Measurements from ENCODE around the gene KLHL2.
"Not testable (repeated sequence)": the region's sequence is repeated elsewhere in the genome, so short reads cannot be mapped to it uniquely, and the experiment has no call there.

Gene KLHL2

DNA sequence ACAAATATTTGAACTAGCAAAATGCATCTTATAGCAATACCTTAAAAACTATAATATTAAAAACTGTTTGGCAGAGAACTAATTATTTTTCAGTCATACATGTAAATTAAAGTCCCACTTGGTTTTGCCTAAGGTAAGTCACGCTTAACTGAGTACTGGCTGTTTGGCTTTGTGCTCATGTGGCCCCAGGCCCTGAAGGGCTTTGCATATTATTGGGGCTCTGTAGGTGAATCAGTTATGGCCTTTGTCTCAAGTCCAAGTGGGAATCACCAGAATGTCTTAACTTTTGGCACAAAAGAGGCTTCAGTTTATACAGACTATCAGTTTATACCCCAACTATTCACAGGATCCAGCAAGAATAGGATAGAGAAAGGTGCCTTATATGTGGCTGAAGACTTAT lies 29.5 kb downstream of the KLHL2 start:
- DNase-seq: not testable (repeated sequence)

- not testable (repeated sequence) for DNase-seq
Observed at GRCh38 chr4:165238041-165238640, 30.8 kb downstream of the KLHL2 start.

- not testable (repeated sequence) for DNase-seq
Observed at GRCh38 chr4:165240761-165241160, 33.4 kb downstream of the KLHL2 start.

DNA sequence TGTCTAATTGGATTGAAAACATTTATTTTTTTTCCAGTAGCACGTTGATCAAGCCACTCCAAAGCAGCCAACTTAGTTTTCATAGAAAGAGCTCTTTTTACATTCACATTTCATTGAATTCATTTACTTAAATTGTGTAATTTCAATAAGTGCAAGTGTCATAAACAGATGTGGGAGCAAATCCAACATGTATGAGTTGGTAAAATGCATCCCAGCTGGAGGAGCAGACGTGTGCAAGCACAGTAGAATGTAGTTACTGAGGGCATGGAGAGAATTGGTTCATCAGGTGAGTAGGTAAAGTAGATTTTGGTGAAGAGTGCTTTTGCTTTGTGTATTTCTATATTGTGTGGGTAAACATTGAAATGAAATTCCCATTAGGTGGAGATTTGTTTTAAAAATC lies 36.8 kb downstream of the KLHL2 start:
- not testable (repeated sequence) for DNase-seq

DNA sequence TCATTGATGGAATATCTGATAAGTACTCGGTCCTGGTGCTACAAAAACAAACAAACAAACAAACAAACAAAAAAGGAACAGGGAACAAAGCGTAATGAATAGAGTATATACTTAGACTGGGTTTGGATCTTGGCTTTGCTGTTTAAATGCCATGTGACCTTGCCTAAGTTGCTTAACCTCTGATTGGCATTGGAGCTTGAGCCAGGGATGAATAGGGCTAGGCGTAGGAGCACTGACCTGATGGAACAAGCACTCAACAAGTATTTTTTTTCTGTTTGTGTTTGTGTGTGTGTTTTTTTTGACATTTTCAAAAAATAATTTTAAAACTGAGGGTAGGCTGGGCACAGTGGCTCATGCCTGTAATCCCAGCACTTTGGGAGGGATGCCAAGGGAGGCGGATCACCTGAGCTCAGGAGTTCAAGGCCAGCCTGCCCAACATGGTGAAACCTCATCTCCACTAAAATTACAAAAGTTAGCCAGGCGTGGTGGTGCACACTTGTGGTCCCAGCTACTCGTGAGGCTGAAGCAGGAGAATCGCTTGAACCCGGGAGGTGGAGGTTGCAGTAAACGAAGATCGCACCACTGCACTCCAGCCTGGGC lies 37.3 kb downstream of the KLHL2 start:
- DNase-seq: not testable (repeated sequence)

DNA sequence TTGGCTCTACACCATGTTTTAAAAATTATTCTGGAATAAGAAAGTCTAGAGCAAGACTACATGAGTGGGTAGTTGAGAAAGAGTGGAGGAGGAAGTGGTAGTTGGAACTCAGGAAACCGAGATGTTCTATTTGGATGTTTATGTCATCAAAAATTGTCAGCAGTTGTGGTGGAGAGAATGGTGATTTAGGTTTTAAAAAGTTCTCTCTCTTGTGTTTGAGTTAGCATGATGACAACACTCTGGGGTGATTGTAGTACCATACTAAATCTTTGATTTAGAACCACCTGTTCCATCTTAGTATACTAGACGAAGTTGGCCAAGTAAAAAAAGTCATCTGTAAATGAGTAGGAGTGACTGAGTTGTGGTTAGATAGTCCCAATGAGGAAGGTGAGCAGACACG lies 40.7 kb downstream of the KLHL2 start:
- no peak for DNase-seq

DNA sequence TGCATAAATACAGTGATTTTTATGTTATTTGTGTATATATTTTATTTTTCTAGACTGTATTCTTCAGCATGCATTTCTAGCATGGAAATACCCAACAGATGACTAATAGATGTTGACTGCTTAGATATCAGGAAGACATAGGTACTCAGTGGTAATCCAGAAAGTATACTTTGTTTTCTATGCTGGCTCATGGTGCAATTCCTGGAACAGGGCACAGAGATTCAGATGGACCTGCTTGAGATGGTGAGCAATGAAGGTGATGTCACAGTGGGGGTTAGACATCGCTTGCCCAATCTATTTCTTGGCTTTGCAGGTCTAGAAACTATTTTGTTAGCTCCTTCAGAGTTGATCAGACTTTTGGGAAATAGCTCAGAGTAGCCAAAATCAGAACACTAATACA lies 41.5 kb downstream of the KLHL2 start:
- DNase-seq: not testable (repeated sequence)

DNA sequence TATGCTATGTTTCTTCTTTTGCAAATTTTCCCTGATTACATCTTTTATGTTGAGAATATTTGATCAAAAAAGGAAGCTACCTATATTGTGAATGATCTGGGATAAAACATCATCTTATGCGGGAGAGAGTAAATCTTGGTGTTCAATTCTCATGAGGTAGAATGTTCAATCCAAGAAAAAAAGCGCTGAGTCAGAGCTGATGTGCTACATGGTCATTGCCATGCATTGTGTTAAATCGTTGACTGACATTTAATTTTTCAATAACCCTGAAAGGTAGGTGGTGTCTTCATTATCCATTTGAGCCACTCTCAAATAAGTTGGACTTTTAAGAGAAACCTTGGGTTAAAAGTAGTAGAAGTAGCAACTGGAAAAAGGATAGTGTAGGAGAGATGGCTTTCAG lies 47.4 kb downstream of the KLHL2 start:
- DNase-seq: not testable (repeated sequence)

DNA sequence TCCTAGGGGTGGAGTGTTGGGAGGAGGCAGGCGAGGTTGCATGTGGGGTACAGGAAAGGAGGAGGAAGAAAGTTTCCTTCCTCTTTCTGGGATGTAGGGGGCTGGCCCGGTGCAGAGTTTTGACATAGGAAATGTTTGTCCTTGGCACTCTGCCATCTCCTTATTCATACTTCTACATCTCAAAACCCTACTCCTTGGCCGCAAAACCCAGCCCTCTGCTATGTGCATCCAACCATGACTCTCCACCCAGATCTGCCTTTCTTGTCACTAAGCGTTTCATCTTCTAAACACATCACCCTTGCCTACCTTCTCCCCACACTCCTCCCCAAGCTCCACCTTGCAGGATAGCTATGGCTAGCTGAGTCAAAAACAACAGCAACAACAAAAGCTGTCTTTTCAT lies 48.1 kb downstream of the KLHL2 start:
- DNase-seq: not testable (repeated sequence)

DNA sequence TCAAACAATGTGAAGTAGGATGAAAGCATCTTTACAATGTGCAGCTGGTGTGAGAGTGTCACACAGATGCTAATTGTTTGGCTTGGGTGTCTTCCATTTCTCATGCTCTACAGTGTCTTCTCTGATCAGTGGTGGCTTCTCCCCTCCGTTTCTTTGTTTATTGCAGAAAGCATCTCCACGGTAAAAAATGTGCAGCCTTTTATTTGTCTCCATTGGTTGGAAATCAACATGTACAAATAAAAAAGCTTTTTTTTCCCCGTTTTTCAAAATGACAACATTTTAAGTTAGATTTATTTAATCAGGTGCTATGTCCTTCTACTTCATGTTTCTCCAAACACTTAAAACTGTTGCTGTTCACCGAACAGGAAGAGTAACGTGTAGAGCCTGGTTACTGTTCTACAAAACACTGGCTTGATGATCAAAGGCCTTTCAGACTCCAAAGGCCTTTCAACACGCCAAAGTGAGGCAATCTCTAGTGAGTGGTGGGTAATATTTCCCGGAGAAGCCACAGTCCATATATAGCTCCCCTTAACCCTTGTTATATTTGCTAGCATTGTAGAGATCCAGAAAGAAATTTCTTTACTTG lies 48.8 kb downstream of the KLHL2 start:
- DNase-seq: not testable (repeated sequence)

DNA sequence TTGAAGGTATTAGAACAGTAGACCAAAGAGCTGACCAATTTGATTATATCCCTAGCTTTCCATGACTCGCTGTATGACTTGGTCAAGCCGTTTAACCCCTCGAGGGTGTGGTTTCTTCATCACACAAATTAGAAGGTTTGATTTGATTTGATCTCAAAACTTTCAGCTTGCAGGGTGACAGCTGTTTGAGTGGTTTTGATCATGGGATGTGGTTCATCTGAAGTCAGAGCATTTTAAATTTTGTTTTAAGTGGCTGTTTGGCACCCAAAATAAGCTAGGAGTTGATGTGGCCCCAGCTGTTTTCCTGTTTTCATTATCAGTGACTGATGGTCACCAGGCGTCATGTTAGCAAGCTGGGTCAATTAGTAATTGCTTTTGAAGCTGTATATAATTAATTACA lies 52.4 kb downstream of the KLHL2 start:
- DNase-seq: not testable (repeated sequence)

- DNase-seq: not testable (repeated sequence)
Observed at GRCh38 chr4:165262306-165262705, 54.9 kb downstream of the KLHL2 start.

GRCh38 chr4:165263466-165263865 lies 56.1 kb downstream of the KLHL2 start:
- not testable (repeated sequence) for DNase-seq

- DNase-seq: not testable (repeated sequence)
Observed at GRCh38 chr4:165269931-165270330, 62.6 kb downstream of the KLHL2 start.

DNA sequence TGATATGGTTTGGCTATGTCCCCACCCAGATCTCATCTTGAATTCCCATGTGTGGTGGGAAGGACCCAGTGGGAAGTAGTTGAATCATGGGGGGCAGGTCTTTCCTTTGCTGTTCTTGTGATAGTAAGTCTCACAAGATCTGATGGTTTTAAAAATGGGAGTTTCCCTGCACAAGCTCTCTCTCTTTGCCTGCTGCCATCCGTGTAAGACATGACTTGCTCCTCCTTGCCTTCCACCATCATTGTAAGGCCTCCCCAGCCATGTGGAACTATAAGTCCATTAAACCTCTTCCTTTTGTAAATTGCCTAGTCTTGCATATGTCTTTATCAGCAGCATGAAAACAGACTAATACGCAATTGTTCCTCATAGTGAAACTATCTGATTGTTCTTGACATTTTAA lies 66.1 kb downstream of the KLHL2 start:
- not testable (repeated sequence) for DNase-seq

DNA sequence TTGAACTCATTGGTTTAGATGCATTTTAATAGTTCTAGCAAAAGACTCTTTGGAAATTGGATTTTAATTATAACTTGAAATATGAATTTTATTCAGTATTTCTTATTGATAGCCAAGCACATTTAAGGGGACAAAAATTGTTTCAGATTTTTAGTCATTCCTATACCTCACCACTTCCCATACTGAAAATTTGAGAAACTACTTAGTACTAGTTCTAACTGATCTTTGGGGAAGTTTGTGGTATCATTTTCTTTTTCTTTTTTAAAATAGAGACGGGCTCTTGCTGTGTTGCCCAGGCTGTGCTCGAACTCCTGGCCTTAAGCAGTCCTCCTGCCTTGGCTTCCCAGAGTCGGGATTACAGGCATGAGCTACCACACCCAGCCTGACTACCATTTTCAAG lies 68.0 kb downstream of the KLHL2 start:
- not testable (repeated sequence) for DNase-seq

- not testable (repeated sequence) for DNase-seq
Observed at GRCh38 chr4:165279531-165279930, 72.2 kb downstream of the KLHL2 start.

DNA sequence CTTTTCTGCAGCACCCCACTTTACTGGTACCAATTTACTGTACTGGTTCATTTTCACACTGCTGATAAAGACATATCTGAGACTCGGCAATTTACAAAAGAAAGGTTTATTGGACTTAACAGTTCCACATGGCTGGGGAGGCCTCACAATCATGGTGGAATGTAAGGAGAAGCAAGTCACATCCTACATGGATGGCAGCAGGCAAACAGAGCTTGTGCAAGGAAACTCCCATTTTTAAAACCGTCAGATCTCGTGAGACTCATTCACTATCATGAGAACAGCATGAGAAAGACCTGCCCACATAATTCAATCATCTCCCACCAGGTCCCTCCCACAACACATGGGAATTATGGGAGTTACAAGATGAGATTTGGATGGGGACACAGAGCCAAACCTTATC lies 77.3 kb downstream of the KLHL2 start:
- DNase-seq: not testable (repeated sequence)

DNA sequence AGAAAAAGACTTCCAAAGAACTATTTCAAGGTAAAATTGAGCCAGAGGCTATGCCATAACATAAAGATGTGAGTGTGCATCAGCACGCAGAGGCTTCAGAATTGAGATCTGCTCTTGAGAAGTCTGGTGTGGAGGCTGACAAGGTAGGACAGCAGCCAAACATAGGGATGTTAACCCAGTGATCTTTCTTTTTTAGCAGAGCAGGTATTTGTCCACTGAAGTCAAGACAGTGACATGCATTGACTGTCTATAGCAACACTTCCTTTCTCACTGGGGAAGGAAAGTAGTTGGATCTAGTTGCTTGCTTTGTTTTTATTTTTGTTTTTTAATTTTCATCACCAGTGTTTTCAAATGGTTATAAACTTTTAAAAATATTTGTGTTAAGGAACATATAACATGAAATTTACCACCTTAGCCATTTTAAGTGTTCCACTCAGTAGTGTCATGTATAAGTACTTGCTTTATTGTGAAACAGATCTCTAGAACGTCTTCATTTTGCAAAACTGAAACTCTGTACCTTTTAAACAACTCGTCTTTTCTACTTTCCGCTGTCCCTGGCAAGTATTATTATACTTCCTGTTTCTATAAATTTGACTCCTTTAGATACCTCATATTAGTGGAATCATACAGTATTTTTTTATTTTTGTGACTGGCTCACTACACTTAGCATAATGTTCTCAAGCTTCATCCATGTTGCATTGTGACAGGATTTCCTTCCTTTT lies 79.4 kb downstream of the KLHL2 start:
- DNase-seq: not testable (repeated sequence)

DNA sequence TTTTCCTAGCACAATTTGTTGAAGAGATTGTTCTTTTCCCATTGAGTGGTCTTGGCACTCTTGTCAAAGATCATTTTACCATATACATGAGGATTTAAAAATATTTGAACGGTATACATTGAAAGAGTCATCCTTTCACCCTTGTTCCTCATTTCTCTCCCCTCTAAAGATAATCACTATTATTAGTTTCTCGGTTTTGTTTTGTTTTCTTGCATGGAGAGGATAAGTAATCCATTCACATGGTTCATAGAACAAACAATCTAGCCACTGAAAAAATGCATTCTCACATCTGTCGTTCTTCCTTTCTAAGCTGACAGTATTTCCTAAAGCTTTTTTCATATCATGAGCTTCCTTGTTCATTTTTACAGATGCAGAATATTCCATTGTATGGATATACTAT lies 80.9 kb downstream of the KLHL2 start:
- DNase-seq: no peak

- DNase-seq: no peak
Observed at GRCh38 chr4:165288639-165289422, 81.5 kb downstream of the KLHL2 start.

- DNase-seq: no peak
Observed at GRCh38 chr4:165289423-165289785, 82.0 kb downstream of the KLHL2 start.

DNA sequence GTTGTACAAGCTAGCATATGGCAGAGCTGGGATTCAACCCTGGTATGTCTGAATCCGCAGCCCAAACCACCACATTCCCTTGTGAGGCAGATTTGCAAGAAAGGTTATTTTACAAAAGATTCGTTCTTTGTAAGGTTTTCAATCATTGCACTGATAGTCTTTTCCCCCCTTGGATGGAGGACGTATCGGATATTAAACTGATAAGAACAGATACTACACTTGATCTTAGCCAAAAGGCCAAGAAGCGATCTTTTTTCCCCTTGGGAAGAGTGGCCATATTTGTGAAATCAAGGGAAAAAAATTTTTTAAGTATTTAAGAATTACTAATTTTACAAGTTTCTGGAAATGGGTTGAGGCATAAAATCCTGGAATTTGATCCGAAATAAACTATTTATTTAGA lies 85.7 kb downstream of the KLHL2 start:
- no peak for DNase-seq

Data from NCI-H2107 (cell line).